ENCODE data around the gene CCDC112. TPM values are rescaled to one million over a fixed set of nuclear protein-coding genes. Genes with fewer than 3 reads are reported as not detected.

CCDC112 gene
- total and polyA plus RNA-seq, 2 of the 4 experiments (the other 2 are of a cell fraction), result 2.0 to 2.3 TPM

DNA sequence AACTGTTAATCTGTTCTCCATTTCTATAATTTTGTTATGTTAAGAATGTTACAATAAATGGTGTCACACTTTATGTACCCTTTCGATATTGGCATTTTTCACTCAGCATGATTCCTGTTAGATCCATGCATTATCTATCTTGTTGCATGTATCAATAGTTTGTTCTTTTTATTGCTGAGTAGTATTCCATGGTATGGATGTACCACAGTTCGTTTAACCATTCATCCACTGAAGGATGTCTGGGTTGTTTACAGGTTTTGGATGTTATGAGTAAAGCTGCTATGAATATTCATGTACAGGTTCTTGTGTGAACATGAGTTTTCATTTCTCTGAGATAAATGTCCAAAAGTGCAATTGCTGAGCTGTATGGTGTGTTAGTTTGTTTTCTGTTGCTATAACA is 26.3 kb upstream of the CCDC112 start:
- no peak overlapping the region for H3K14ac ChIP-seq (replicated peaks; ENCODE audit: low read depth, low read length)
- dilution Hi-C loops (cut with HindIII; ENCODE audit: low sequenced_read_pairs, unreplicated experiment) (no loop called here), in situ Hi-C loops (cut with MboI; ENCODE audit: low sequenced_read_pairs) (loop anchor here (25.0 kb wide), 1 partner anchor 740 kb away; no protein-coding TSS in a partner anchor), intact Hi-C loops (cut with micrococcal nuclease) (no loop called here)
- POLR2A ChIA-PET (ENCODE audit: unreplicated experiment), result no interaction called here
- no peak overlapping the region for H4K5ac ChIP-seq (ENCODE audit: low read depth, low read length)
- no peaks in the 10 kb centered on the region for H3K36me3 ChIP-seq (ENCODE audit: control insufficient read depth, insufficient read depth, low read length)
- 0 out of 2 replicates have a peak, but pooled peaks cover 2% of the 10 kb centered on the region for H3K27me3 ChIP-seq (ENCODE audit: control insufficient read depth, insufficient read depth, low read length)
- H4K8ac ChIP-seq (ENCODE audit: low read depth in 2 of 2, low read length in 2 of 2), result no peak overlapping the region
- TF ChIP-seq, protein P1, sequence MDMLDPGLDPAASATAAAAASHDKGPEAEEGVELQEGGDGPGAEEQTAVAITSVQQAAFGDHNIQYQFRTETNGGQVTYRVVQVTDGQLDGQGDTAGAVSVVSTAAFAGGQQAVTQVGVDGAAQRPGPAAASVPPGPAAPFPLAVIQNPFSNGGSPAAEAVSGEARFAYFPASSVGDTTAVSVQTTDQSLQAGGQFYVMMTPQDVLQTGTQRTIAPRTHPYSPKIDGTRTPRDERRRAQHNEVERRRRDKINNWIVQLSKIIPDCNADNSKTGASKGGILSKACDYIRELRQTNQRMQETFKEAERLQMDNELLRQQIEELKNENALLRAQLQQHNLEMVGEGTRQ (IDR thresholded peaks at IDR 0.05; ENCODE audit: low read depth, low read length), result no peak
- TF ChIP-seq RCOR1 (IDR thresholded peaks at IDR 0.05; ENCODE audit: insufficient replicate concordance, low read length) (no peak), BHLHE40 (IDR thresholded peaks at IDR 0.05; ENCODE audit: low read depth, low read length) (no peak), MAZ (IDR thresholded peaks at IDR 0.05; ENCODE audit: borderline replicate concordance, low read depth, low read length) (no peak), MXI1 (IDR thresholded peaks at IDR 0.05; ENCODE audit: borderline replicate concordance, low read depth, low read length) (no peak), MAFK (IDR thresholded peaks at IDR 0.05; ENCODE audit: low read depth, low read length) (no peak), CEBPB (IDR thresholded peaks at IDR 0.05; ENCODE audit: low read depth, low read length) (no peak), SMC3 (IDR thresholded peaks at IDR 0.05; ENCODE audit: low read depth, low read length) (no peak)
- TF ChIP-seq, protein P2, sequence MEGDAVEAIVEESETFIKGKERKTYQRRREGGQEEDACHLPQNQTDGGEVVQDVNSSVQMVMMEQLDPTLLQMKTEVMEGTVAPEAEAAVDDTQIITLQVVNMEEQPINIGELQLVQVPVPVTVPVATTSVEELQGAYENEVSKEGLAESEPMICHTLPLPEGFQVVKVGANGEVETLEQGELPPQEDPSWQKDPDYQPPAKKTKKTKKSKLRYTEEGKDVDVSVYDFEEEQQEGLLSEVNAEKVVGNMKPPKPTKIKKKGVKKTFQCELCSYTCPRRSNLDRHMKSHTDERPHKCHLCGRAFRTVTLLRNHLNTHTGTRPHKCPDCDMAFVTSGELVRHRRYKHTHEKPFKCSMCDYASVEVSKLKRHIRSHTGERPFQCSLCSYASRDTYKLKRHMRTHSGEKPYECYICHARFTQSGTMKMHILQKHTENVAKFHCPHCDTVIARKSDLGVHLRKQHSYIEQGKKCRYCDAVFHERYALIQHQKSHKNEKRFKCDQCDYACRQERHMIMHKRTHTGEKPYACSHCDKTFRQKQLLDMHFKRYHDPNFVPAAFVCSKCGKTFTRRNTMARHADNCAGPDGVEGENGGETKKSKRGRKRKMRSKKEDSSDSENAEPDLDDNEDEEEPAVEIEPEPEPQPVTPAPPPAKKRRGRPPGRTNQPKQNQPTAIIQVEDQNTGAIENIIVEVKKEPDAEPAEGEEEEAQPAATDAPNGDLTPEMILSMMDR (conservative IDR thresholded peaks at IDR 0.05; ENCODE audit: low read depth, low read length), result no peak
- TF ChIP-seq, protein P3, sequence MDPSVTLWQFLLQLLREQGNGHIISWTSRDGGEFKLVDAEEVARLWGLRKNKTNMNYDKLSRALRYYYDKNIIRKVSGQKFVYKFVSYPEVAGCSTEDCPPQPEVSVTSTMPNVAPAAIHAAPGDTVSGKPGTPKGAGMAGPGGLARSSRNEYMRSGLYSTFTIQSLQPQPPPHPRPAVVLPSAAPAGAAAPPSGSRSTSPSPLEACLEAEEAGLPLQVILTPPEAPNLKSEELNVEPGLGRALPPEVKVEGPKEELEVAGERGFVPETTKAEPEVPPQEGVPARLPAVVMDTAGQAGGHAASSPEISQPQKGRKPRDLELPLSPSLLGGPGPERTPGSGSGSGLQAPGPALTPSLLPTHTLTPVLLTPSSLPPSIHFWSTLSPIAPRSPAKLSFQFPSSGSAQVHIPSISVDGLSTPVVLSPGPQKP (IDR thresholded peaks at IDR 0.05; ENCODE audit: borderline replicate concordance, low read depth, low read length), result no peak
- H3K4me3 ChIP-seq (ENCODE audit: insufficient read depth, low read depth, low read length), result no peak overlapping the region
- no peak overlapping the region for H3K18ac ChIP-seq (ENCODE audit: low read depth, low read length)
- H2BK20ac ChIP-seq (ENCODE audit: low read depth, low read length), result no peak overlapping the region
- H4K91ac ChIP-seq (ENCODE audit: insufficient read depth, low read depth, low read length), result no peak overlapping the region
- H3K79me1 ChIP-seq (ENCODE audit: low read depth in 1 of 2, low read length in 2 of 2), result no peaks in the 10 kb centered on the region
- H2BK120ac ChIP-seq (ENCODE audit: low read depth, low read length), result no peak overlapping the region
- BruUV-seq (replicated peaks), result no TSS peak
- no peak overlapping the region for H2AK9ac ChIP-seq (replicated peaks; ENCODE audit: low read depth, low read length, poor library complexity)
- no peak overlapping the region for H3K9ac ChIP-seq (ENCODE audit: low read depth, low read length)
- no peaks in the 10 kb centered on the region for H3K9me3 ChIP-seq (ENCODE audit: control insufficient read depth, insufficient read depth, low read length)
- no peak overlapping the region for H3K56ac ChIP-seq (ENCODE audit: extremely low read depth, insufficient read depth, low read length)
- no peak overlapping the region for H2BK5ac ChIP-seq (ENCODE audit: low read depth, low read length, poor library complexity, severe bottlenecking)
- no peak overlapping the region for H3K4ac ChIP-seq (ENCODE audit: low read depth, low read length)
- H2AK5ac ChIP-seq (ENCODE audit: low read depth, low read length), result no peak overlapping the region
- no peaks in the 10 kb centered on the region for H3K9me1 ChIP-seq (ENCODE audit: insufficient read depth, low read length)
- ATAC-seq (ENCODE audit: low read depth) (no peak), DNase-seq (no peak)
- no peak overlapping the region for H2AFZ ChIP-seq (replicated peaks; ENCODE audit: low read length, poor library complexity)
- no peak overlapping the region for H3K4me2 ChIP-seq (ENCODE audit: low read depth, low read length)
- no peak overlapping the region for H3K23ac ChIP-seq (ENCODE audit: low read depth, low read length)
- H3K4me1 ChIP-seq (ENCODE audit: control insufficient read depth, insufficient read depth, low read length), result no peaks in the 10 kb centered on the region
- no peak overlapping the region for H3K27ac ChIP-seq (ENCODE audit: insufficient read depth, low read length)
- H4K20me1 ChIP-seq (ENCODE audit: insufficient read depth, low read length), result no peaks in the 10 kb centered on the region
- WGBS, 2 experiments (ENCODE audit: extremely low coverage in 2 of 2, insufficient read length in 1 of 2), result no CpG with 5 or more reads among the region's 2 CpGs
- CTCF ChIA-PET, result no interaction called here
- H2BK15ac ChIP-seq (ENCODE audit: low read depth, low read length), result no peak overlapping the region

All from IMR-90 (cell line).